Gastrocnemius medialis (tissue), 4 donors: Measurements from ENCODE around the gene IQCC.

Experiments used
- CTCF ChIP-seq, 5 experiments: fragments of 450-650 bp in 3 of 5; fragments of 200-600 bp in 2 of 5; sonication (generic) in 2 of 5; IDR thresholded peaks in 4 of 5; conservative IDR thresholded peaks in 1 of 5; 1 replicate in 4 of 5; 2 replicates in 1 of 5; pipeline ENCODE4 v1.5.1; 2016 to 2019; ENCODE audit warnings: antibody characterized with exemption in 5 of 5, mild to moderate bottlenecking in 3 of 5, moderate library complexity in 3 of 5
- POLR2A ChIP-seq, 2 donors: fragments of 450-650 bp; IDR thresholded peaks; one replicate each; pipeline ENCODE4 v1.6.1; 2017; ENCODE audit warnings: antibody characterized with exemption in 2 of 2, mild to moderate bottlenecking in 2 of 2, moderate library complexity in 2 of 2

- TF ChIP-seq CTCF (IDR thresholded peaks at IDR 0.05 in 4 of 5, conservative IDR thresholded peaks at IDR 0.05 in 1 of 5) (no peak), POLR2A (IDR thresholded peaks at IDR 0.05) (no peak)
Measured at GRCh38 chr1:32192220-32192948, 13.1 kb upstream of the IQCC start.
